Gastrocnemius medialis (tissue), 4 donors: ENCODE measurements around the gene IRS1.

ENCODE experiments used
- POLR2A ChIP-seq, 2 donors: fragments of 450-650 bp; IDR thresholded peaks; one replicate each; pipeline ENCODE4 v1.6.1; 2017; ENCODE audit warnings: antibody characterized with exemption in 2 of 2, mild to moderate bottlenecking in 2 of 2, moderate library complexity in 2 of 2
- TF ChIP-seq, protein P1 (sequence below), 5 experiments: fragments of 450-650 bp in 3 of 5; fragments of 200-600 bp in 2 of 5; sonication (generic) in 2 of 5; IDR thresholded peaks in 4 of 5; conservative IDR thresholded peaks in 1 of 5; 1 replicate in 4 of 5; 2 replicates in 1 of 5; pipeline ENCODE4 v1.5.1; 2016 to 2019; ENCODE audit warnings: antibody characterized with exemption in 5 of 5, mild to moderate bottlenecking in 3 of 5, moderate library complexity in 3 of 5

DNA sequence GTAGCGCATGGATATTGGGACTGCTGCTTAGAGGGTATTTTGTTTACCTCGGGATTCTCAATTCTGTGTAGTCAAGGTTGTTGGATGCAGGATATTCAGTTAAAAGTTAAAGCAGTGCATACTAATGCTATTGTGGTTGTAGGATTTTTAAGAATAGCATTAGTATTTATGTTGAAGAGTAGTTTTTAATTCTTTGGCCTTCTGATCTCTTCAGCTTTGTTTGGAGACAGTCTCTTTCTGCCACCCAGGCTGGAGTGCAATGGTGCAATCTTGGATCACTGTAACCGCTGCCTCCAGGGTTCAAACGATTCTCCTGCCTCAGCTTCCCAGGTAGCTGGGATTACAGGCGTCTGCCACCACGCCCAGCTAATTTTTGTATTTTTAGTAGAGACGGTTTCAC, 37.7 kb upstream of the IRS1 start:
- TF ChIP-seq, protein P1, sequence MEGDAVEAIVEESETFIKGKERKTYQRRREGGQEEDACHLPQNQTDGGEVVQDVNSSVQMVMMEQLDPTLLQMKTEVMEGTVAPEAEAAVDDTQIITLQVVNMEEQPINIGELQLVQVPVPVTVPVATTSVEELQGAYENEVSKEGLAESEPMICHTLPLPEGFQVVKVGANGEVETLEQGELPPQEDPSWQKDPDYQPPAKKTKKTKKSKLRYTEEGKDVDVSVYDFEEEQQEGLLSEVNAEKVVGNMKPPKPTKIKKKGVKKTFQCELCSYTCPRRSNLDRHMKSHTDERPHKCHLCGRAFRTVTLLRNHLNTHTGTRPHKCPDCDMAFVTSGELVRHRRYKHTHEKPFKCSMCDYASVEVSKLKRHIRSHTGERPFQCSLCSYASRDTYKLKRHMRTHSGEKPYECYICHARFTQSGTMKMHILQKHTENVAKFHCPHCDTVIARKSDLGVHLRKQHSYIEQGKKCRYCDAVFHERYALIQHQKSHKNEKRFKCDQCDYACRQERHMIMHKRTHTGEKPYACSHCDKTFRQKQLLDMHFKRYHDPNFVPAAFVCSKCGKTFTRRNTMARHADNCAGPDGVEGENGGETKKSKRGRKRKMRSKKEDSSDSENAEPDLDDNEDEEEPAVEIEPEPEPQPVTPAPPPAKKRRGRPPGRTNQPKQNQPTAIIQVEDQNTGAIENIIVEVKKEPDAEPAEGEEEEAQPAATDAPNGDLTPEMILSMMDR (IDR thresholded peaks at IDR 0.05 in 4 of 5, conservative IDR thresholded peaks at IDR 0.05 in 1 of 5) = no peak
- no peak for TF ChIP-seq POLR2A (IDR thresholded peaks at IDR 0.05)
